Osteocyte (in vitro differentiated cells): ENCODE data around the gene GREB1. TPM values are rescaled to one million over a fixed set of nuclear protein-coding genes. Genes with fewer than 3 reads are reported as not detected.

Experiments
- DNase-seq: peaks from one replicate; pipeline ENCODE4 v3.0.0; 2021; ENCODE audit warnings: mixed read lengths; ENCODE audit not compliant: unreplicated experiment; ENCODE audit errors: extremely low spot score
- H3K27ac Mint-ChIP-seq: one replicate; pipeline ENCODE4 v1.8.0; 2021; ENCODE audit warnings: mild to moderate bottlenecking, mixed read lengths; ENCODE audit not compliant: unreplicated experiment
- H3K27me3 Mint-ChIP-seq: one replicate; pipeline ENCODE4 v1.8.0; 2021; ENCODE audit warnings: mixed read lengths; ENCODE audit not compliant: unreplicated experiment
- H3K36me3 Mint-ChIP-seq: one replicate; pipeline ENCODE4 v1.8.0; 2021; ENCODE audit warnings: mixed read lengths; ENCODE audit not compliant: unreplicated experiment
- H3K4me1 Mint-ChIP-seq: one replicate; pipeline ENCODE4 v1.8.0; 2021; ENCODE audit warnings: mixed read lengths; ENCODE audit not compliant: unreplicated experiment
- H3K4me3 Mint-ChIP-seq: one replicate; pipeline ENCODE4 v1.8.0; 2021; ENCODE audit warnings: mild to moderate bottlenecking, moderate library complexity, mixed read lengths; ENCODE audit not compliant: unreplicated experiment
- H3K9me3 Mint-ChIP-seq: one replicate; pipeline ENCODE4 v1.8.0; 2021; ENCODE audit warnings: mixed read lengths; ENCODE audit not compliant: unreplicated experiment
- total RNA-seq: library from RNA; stranded (reverse); gene quantifications from 2 replicates; pipeline ENCODE4 v1.2.1, GENCODE V29; 2021
- TF ChIP-seq, protein P1 (sequence below): fragments of 200-600 bp; sonication (generic); IDR thresholded peaks from 2 replicates; pipeline ENCODE4 v1.5.0; 2021; ENCODE audit warnings: antibody characterized with exemption, mild to moderate bottlenecking, moderate library complexity

GREB1 gene
- total RNA-seq, 1 donor from 2014 or later: 0.54 TPM

GRCh38 chr2:11550901-11551568 lies 17.2 kb downstream of the GREB1 start:
- Mint-ChIP-seq H3K4me1 (peaks cover 6% of the 10 kb centered on the region), H3K4me3 (no peak overlapping the region), H3K9me3 (peaks cover 5% of the 10 kb centered on the region), H3K27me3 (peaks cover 51% of the 10 kb centered on the region), H3K36me3 (no peaks in the 10 kb centered on the region), H3K27ac (no peak overlapping the region)
- TF ChIP-seq, protein P1, sequence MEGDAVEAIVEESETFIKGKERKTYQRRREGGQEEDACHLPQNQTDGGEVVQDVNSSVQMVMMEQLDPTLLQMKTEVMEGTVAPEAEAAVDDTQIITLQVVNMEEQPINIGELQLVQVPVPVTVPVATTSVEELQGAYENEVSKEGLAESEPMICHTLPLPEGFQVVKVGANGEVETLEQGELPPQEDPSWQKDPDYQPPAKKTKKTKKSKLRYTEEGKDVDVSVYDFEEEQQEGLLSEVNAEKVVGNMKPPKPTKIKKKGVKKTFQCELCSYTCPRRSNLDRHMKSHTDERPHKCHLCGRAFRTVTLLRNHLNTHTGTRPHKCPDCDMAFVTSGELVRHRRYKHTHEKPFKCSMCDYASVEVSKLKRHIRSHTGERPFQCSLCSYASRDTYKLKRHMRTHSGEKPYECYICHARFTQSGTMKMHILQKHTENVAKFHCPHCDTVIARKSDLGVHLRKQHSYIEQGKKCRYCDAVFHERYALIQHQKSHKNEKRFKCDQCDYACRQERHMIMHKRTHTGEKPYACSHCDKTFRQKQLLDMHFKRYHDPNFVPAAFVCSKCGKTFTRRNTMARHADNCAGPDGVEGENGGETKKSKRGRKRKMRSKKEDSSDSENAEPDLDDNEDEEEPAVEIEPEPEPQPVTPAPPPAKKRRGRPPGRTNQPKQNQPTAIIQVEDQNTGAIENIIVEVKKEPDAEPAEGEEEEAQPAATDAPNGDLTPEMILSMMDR: no peak
- peak; percentile 30 for DNase-seq

DNA sequence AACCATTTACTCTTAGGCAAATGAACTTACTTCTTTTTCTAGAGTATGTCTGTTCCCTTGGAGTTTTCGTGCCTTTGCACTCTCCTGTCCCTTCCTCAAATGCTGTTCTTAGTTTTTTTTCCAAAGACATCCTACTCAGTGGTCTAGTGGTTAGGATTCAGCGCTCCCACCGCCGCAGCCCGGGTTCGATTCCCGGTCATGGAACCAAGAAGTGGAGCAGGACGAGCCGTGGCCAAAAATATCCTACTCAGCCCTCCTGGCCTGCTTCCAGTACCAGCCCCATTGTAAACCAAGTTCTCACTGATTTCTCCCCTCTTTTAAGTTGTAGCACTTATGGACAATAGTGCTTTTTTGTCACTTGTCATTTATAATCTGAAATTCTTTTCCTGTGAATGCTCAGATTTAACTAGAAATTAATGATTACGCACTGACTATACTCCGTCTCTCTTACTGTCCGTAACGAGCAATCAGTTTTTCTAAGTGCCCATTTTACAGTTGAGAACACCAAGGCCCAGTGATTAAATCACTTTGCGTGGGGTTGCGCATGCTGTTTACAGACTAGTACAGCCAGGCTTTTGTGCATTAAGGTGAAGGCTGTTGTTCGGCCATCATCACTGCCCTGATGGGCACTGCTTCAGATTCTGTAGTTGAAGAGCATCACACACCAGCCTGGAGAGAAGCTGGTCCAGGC lies 17.9 kb downstream of the GREB1 start:
- DNase-seq: peak; percentile 77
- Mint-ChIP-seq H3K9me3 (peaks cover 5% of the 10 kb centered on the region), H3K4me1 (peaks cover 6% of the 10 kb centered on the region), H3K36me3 (no peaks in the 10 kb centered on the region), H3K27me3 (peaks cover 58% of the 10 kb centered on the region), H3K4me3 (no peak overlapping the region), H3K27ac (no peak overlapping the region)
- TF ChIP-seq, protein P1: no peak

GRCh38 chr2:11552260-11552638 lies 18.4 kb downstream of the GREB1 start:
- Mint-ChIP-seq H3K4me3 (no peak overlapping the region), H3K9me3 (peaks cover 5% of the 10 kb centered on the region), H3K27me3 (peaks cover 62% of the 10 kb centered on the region), H3K36me3 (no peaks in the 10 kb centered on the region), H3K4me1 (peaks cover 6% of the 10 kb centered on the region), H3K27ac (no peak overlapping the region)
- TF ChIP-seq, protein P1: no peak
- DNase-seq: peak; percentile 64

- peaks cover 5% of the 10 kb centered on the region for H3K9me3 Mint-ChIP-seq
- no peaks in the 10 kb centered on the region for H3K36me3 Mint-ChIP-seq
- DNase-seq: no peak
- peaks cover 6% of the 10 kb centered on the region for H3K4me1 Mint-ChIP-seq
- peaks cover 67% of the 10 kb centered on the region for H3K27me3 Mint-ChIP-seq
- TF ChIP-seq, protein P1: no peak
- H3K4me3 Mint-ChIP-seq: peak overlapping the region; percentile 12
- no peak overlapping the region for H3K27ac Mint-ChIP-seq
Measured at GRCh38 chr2:11553661-11554398, 20.0 kb downstream of the GREB1 start.

GRCh38 chr2:11554399-11554716 lies 20.5 kb downstream of the GREB1 start:
- peaks cover 5% of the 10 kb centered on the region for H3K9me3 Mint-ChIP-seq
- H3K36me3 Mint-ChIP-seq: no peaks in the 10 kb centered on the region
- H3K27me3 Mint-ChIP-seq: peaks cover 68% of the 10 kb centered on the region

More at GRCh38 chr2:11554399-11554716, 20.5 kb downstream of the GREB1 start:
- Mint-ChIP-seq H3K4me1 (peaks cover 6% of the 10 kb centered on the region), H3K4me3 (peak overlapping the region; percentile 12), H3K27ac (no peak overlapping the region)
- TF ChIP-seq, protein P1: no peak
- DNase-seq: no peak
